B cell (primary cell): ENCODE results near the gene PALLD.

Source experiments
- EZH2 ChIP-seq: IDR thresholded peaks from 2 replicates; pipeline ENCODE4 v1.6.1; 2012; ENCODE audit warnings: borderline replicate concordance, low read depth, mild to moderate bottlenecking, moderate library complexity, low read length; ENCODE audit not compliant: insufficient read depth, poor library complexity, severe bottlenecking
- TF ChIP-seq, protein P1 (sequence below): fragments of 200-600 bp; IDR thresholded peaks from one replicate; pipeline ENCODE4 v1.8.0; 2022; ENCODE audit warnings: antibody characterized with exemption, mild to moderate bottlenecking

DNA sequence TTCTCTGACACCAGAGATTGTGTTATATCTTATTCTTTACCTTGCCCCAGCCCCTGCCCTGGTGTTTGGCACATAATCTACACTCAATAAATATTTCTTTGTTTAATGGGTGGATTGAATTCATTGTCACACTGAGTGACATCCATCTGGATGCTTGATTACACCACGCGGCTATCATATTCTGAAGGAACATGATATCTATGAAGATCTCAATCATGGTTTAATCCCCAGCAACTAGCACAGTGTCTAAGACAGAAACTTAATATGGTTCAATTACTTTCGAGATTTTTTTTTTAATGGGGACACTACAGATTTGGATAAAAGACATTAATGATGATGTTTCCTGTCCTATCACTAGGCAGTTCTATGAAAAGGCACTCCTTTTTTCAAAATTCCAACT lies 246.3 kb downstream of the PALLD start:
- TF ChIP-seq, protein P1, sequence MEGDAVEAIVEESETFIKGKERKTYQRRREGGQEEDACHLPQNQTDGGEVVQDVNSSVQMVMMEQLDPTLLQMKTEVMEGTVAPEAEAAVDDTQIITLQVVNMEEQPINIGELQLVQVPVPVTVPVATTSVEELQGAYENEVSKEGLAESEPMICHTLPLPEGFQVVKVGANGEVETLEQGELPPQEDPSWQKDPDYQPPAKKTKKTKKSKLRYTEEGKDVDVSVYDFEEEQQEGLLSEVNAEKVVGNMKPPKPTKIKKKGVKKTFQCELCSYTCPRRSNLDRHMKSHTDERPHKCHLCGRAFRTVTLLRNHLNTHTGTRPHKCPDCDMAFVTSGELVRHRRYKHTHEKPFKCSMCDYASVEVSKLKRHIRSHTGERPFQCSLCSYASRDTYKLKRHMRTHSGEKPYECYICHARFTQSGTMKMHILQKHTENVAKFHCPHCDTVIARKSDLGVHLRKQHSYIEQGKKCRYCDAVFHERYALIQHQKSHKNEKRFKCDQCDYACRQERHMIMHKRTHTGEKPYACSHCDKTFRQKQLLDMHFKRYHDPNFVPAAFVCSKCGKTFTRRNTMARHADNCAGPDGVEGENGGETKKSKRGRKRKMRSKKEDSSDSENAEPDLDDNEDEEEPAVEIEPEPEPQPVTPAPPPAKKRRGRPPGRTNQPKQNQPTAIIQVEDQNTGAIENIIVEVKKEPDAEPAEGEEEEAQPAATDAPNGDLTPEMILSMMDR = no peak
- no peak for TF ChIP-seq EZH2
